HepG2 (cell line): ENCODE results near the gene PRMT6. TPM values are rescaled to one million over a fixed set of nuclear protein-coding genes. Genes with fewer than 3 reads are reported as not detected.

Experiments used
- ATF3 ChIP-seq: sonication (generic); formaldehyde crosslinking; IDR thresholded peaks from 2 replicates; pipeline ENCODE4 v1.4.0; 2020; ENCODE audit warnings: missing genetic modification reagents
- FOXA1 ChIP-seq, 2 experiments: fragments of 450-650 bp in 1 of 2; sonication (generic) in 1 of 2; formaldehyde crosslinking in 1 of 2; IDR thresholded peaks; 2 replicates each; pipeline versions ENCODE4 v1.4.0 to v1.6.1; 2016 to 2020; ENCODE audit warnings: missing genetic modification reagents in 1 of 2
- HMG20A ChIP-seq: IDR thresholded peaks from 2 replicates; pipeline ENCODE4 v1.6.1; 2016; ENCODE audit warnings: borderline replicate concordance
- HOXA3 ChIP-seq: sonication (generic); formaldehyde crosslinking; IDR thresholded peaks from 2 replicates; pipeline ENCODE4 v1.5.0; 2020; ENCODE audit warnings: missing genetic modification reagents
- KDM5A ChIP-seq: fragments of 200-600 bp; sonication (generic); IDR thresholded peaks from 2 replicates; pipeline ENCODE4 v1.7.0; 2018; ENCODE audit warnings: antibody characterized with exemption, mild to moderate bottlenecking, low read length, borderline replicate concordance
- KIAA2018 ChIP-seq: sonication (generic); formaldehyde crosslinking; IDR thresholded peaks from 2 replicates; pipeline ENCODE4 v1.5.0; 2020; ENCODE audit warnings: mild to moderate bottlenecking, missing genetic modification reagents, borderline replicate concordance
- MLX ChIP-seq: IDR thresholded peaks from 2 replicates; pipeline ENCODE4 v1.6.1; 2016
- PLSCR1 ChIP-seq: sonication (generic); formaldehyde crosslinking; IDR thresholded peaks from 2 replicates; pipeline ENCODE4 v1.5.0; 2020; ENCODE audit warnings: missing genetic modification reagents, mild to moderate bottlenecking, borderline replicate concordance
- RBM39 ChIP-seq: fragments of 200-400 bp; formaldehyde crosslinking; IDR thresholded peaks from one replicate; pipeline ENCODE4 v1.6.1; 2018; ENCODE audit warnings: antibody characterized with exemption, mild to moderate bottlenecking, low read depth, low read length; ENCODE audit not compliant: poor library complexity, severe bottlenecking
- RELA ChIP-seq: sonication (generic); formaldehyde crosslinking; IDR thresholded peaks from 2 replicates; pipeline ENCODE4 v1.4.0; 2020; ENCODE audit warnings: missing genetic modification reagents
- TBX2 ChIP-seq: sonication (generic); formaldehyde crosslinking; IDR thresholded peaks from 2 replicates; pipeline ENCODE4 v1.5.0; 2020; ENCODE audit warnings: missing genetic modification reagents, mild to moderate bottlenecking, borderline replicate concordance
- ZNF136 ChIP-seq: sonication (generic); formaldehyde crosslinking; IDR thresholded peaks from 2 replicates; pipeline ENCODE4 v1.8.1; 2022; ENCODE audit warnings: low read depth, mild to moderate bottlenecking, moderate library complexity, missing genetic modification reagents
- ZNF362 ChIP-seq: sonication (generic); formaldehyde crosslinking; IDR thresholded peaks from 2 replicates; pipeline ENCODE4 v1.4.0; 2020; ENCODE audit warnings: missing genetic modification reagents, mild to moderate bottlenecking, borderline replicate concordance
- ZSCAN9 ChIP-seq: IDR thresholded peaks from 2 replicates; pipeline ENCODE4 v1.6.1; 2016; ENCODE audit warnings: borderline replicate concordance
- polyA plus RNA-seq, 8 experiments: library from polyadenylated mRNA; depleted of rRNA in 3 of 8; stranded (reverse) in 7 of 8; unstranded in 1 of 8; fragments of >200 nt; fragmentation: Illumina TruSeq in 4 of 8; extraction: Trizol in 4 of 8; gene quantifications; 2 replicates each; pipeline versions ENCODE4 v1.2.1 to v1.2.3, GENCODE V29; 2011 to 2016; ENCODE audit warnings: low read depth in 4 of 8, missing spikeins in 1 of 8, mixed read lengths in 1 of 8; ENCODE audit not compliant: insufficient read depth in 1 of 8
- total RNA-seq, 5 experiments: library from RNA; depleted of rRNA; stranded (reverse); fragments of >200 nt; fragmentation: Illumina TruSeq; extraction: Trizol; gene quantifications; 2 replicates each; pipeline ENCODE4 v1.2.3, GENCODE V29; 2016; ENCODE audit warnings: low read depth in 1 of 5

The PRMT6 gene
- total and polyA plus RNA-seq, 2 of the 13 experiments (the other 11 are each of a cell fraction or from before 2014, with no cell fraction given): 8.1 to 15.8 TPM

GRCh38 chr1:107056426-107057196 is at the start of gene PRMT6 (continued):
- no peak for TF ChIP-seq KIAA2018 (CRISPR knock-in tag)
- TF ChIP-seq HOXA3 (CRISPR knock-in tag): 0 out of 2 replicates have a peak, but pooled peaks have one; percentile 12
- TF ChIP-seq ZNF362 (CRISPR knock-in tag): no peak
- no peak for TF ChIP-seq PLSCR1 (CRISPR knock-in tag)
- no peak for TF ChIP-seq FOXA1 (IDR thresholded peaks at IDR 0.05)
- no peak for TF ChIP-seq FOXA1 (CRISPR knock-in tag; IDR thresholded peaks at IDR 0.05)
- TF ChIP-seq ZNF136: no peak
- TF ChIP-seq TBX2 (CRISPR knock-in tag): 0 out of 2 replicates have a peak, but pooled peaks have one; percentile 26
- no peak for TF ChIP-seq RBM39
- TF ChIP-seq RELA: no peak
- no peak for TF ChIP-seq ATF3
- no peak for TF ChIP-seq KDM5A
- TF ChIP-seq MLX (CRISPR knock-in tag): no peak
- TF ChIP-seq HMG20A: no peak
- TF ChIP-seq ZSCAN9 (CRISPR knock-in tag): no peak
